Tongue (tissue), 3 donors: Measurements from ENCODE around the gene ANO6. TPM values are rescaled to one million over a fixed set of nuclear protein-coding genes. Genes with fewer than 3 reads are reported as not detected.

ENCODE experiments used
- DNase-seq: peaks from one replicate; pipeline ENCODE4 v3.0.0-alpha.2; 2015
- small RNA-seq: library from RNA; depleted of rRNA; stranded (forward); fragments of <200 nt; gene quantifications from one replicate; pipeline ENCODE3, GENCODE V24; 2014; ENCODE audit warnings: low replicate concordance
- total RNA-seq: library from RNA; depleted of rRNA; stranded (reverse); fragments of >200 nt; gene quantifications from one replicate; pipeline ENCODE4 v1.2.3, GENCODE V29; 2014

The ANO6 gene
- total RNA-seq, 1 donor from 2014 or later, result 79.1 TPM

- peak; percentile 9 for DNase-seq
These were observed 248.8 kb downstream of the ANO6 start for GRCh38 chr12:45464699-45465098.

- DNase-seq, result peak; percentile 14
These were observed 253.1 kb downstream of the ANO6 start for GRCh38 chr12:45468751-45469615.

GRCh38 chr12:45469902-45470301, 254.0 kb downstream of the ANO6 start:
- DNase-seq, result no peak

- no peak for DNase-seq
These were observed 257.7 kb downstream of the ANO6 start for GRCh38 chr12:45473636-45474035.

- DNase-seq, result no peak
These were observed 259.7 kb downstream of the ANO6 start for GRCh38 chr12:45475594-45475993.

- no peak for DNase-seq
These were observed 261.6 kb downstream of the ANO6 start for GRCh38 chr12:45477526-45477925.

GRCh38 chr12:45478931-45479330, 263.0 kb downstream of the ANO6 start:
- DNase-seq, result no peak

GRCh38 chr12:45481746-45482145, 265.9 kb downstream of the ANO6 start:
- DNase-seq, result no peak

GRCh38 chr12:45483571-45483970, 267.7 kb downstream of the ANO6 start:
- no peak for DNase-seq

Small RNA genes within 50 kb of the gene (small RNA-seq; reads per million reads assigned to genes)
- not detected for gene AC009248.2

Other genes starting within 250 kb of the ANO6 start
- gene DBX2, start 165.0 kb upstream of the ANO6 start, total RNA-seq, result 0.21 TPM